Cardiac septum (tissue), 1 donor: ENCODE data around the gene CEP72. TPM values are rescaled to one million over a fixed set of nuclear protein-coding genes. Genes with fewer than 3 reads are reported as not detected.
A peak's percentile ranks its signal among the peaks of the same experiment; 100 is the strongest.
"Not testable (repeated sequence)": the region's sequence is repeated elsewhere in the genome, so short reads cannot be mapped to it uniquely, and the experiment has no call there.

Experiments
- DNase-seq: peaks from one replicate; pipeline ENCODE4 v3.0.0-alpha.2; 2020; ENCODE audit warnings: low spot score
- intact Hi-C: fragments of 100-400 bp; cut with DNase I; formaldehyde crosslinking; loops from one replicate; pipeline ENCODE4 v1.14.0; 2022
- total RNA-seq: library from RNA; stranded (reverse); fragmentation: NEBNext Ultra II Directional; extraction: Animal tissue kit (Norgen Biotek cat#: 25700); gene quantifications from one replicate; pipeline ENCODE4 v1.2.1, GENCODE V29; 2021
- donor health status: DM: no; HTN: no; CAD: no.

Gene CEP72
- total RNA-seq, 1 donor from 2014 or later: 0.86 TPM

DNA sequence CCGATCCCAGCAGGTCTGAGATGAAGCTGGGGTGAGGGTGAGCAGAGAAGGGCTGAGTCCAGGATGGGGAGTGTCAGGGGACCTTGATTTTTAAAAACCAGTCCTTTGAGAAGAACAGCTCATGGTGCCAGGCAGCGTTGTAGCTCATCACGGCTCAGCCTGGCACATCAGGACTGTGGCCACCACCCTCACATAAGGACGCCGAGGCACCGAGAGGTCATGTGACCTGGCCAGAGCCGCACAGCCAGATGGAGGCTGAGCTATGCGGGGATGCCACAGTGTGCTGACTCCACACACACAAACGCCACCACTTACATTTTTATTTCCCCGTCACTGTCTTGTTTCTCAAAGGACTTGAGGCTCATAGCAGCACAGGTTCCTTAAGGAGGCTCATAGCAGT is 32.9 kb upstream of the CEP72 start:
- intact Hi-C loops: no loop called here
- DNase-seq: peak; percentile 31

DNA sequence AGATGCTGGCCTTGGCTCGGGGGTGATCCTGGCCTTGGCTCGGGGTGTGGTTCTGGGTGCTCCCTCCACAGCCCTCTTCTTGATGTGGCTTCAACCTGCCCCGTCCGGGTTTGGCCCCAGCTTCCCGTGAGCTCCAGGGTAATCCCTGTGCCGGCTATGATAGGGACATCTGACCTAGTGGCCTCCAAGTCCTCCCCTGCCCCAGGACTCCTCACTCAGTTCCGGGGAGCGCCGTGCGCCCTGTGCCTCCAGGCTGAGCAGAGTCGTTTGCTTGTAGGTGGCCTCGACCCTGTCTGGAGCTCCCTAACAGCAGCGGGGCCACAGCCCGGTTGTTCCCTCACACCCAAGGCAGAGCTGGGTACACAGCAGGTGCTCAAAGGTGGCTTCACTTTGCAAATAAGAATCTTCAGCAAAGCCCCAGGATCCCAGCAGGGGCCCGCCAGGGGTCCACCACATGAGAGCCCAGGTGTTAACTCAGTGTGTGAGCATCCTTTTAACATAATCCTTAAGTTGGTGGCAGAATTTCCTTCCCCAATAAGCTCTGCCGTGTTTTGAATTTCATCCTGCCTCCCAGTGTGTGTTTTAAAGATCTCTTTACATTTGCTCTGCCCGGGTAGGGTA is 32.3 kb upstream of the CEP72 start:
- peak; percentile 49 for DNase-seq
- intact Hi-C loops: no loop called here

DNA sequence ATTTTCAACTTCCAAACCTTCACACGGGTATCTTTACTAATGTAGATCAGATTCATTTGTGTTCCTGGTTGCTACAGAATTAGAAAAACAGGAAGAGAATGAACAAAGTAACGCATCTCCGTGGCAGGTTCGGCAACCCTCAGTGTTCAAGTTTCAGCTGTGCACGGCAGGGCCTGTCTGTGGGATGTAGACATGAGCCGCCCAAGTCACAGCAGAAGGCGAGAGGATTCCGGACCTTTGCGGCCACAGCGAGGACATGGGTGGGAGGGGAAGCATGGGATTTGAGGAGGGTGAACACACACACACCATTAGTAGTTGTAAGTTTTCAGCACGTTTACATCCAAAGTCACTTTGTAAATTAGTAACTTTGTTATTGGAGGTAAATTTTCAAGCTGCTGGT is 31.7 kb upstream of the CEP72 start:
- peak; percentile 53 for DNase-seq
- intact Hi-C loops: no loop called here

DNA sequence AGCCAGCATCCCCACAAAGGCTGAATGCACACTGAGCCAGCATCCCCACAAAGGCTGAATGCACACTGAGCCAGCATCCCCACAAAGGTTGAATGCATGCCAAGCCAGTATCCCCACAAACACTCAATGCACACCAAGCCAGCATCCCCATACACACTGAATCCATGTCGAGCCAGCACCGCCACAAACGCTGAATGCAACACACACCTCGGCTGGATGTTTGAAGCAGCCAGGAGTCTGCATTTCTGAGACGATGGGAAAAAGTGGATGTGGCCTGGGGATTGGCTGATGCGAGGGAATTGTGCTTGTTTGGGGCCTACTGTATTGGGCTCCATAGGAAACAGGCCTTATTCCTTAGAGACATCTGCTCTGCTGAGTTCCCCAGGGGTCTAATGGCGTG is 30.9 kb upstream of the CEP72 start:
- intact Hi-C loops: no loop called here
- peak; percentile 58 for DNase-seq

DNA sequence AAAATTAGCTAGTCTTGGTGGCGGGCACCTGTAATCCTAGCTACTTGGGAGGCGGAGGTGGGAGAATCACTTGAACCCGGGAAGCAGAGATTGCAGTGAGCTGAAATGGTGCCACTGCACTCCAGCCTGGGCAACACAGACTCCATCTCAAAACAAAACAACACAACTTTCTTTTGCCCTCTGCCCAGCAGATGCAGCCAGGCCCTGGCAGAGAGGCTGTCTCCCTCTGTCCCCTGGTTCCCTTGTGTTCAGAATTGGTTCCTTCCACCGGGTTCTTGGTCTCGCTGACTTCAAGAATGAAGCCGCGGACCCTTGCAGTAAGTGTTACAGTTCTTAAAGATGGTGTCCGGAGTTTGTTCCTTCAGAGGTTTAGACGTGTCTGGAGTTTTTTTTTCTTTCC is 30.2 kb upstream of the CEP72 start:
- DNase-seq: peak; percentile 33
- intact Hi-C loops: no loop called here

DNA sequence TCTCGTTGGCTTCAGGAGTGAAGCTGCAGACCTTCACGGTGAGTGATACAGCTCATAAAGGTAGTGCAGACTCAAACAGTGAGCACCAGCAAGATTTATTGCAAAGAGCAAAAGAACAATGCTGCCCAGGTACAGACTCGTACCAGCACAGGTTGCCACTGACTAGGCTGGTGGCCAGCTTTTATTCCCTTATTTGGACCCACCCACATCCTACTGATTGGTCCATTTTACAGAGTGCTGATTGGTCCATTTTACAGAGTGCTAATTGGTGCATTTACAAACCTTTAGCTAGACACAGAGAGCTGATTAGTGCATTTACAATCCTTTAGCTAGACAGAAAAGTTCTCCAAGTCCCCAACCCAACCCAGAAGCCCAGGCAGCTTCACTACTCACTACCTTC is 29.7 kb upstream of the CEP72 start:
- DNase-seq, intact Hi-C loops: not testable (repeated sequence)

DNA sequence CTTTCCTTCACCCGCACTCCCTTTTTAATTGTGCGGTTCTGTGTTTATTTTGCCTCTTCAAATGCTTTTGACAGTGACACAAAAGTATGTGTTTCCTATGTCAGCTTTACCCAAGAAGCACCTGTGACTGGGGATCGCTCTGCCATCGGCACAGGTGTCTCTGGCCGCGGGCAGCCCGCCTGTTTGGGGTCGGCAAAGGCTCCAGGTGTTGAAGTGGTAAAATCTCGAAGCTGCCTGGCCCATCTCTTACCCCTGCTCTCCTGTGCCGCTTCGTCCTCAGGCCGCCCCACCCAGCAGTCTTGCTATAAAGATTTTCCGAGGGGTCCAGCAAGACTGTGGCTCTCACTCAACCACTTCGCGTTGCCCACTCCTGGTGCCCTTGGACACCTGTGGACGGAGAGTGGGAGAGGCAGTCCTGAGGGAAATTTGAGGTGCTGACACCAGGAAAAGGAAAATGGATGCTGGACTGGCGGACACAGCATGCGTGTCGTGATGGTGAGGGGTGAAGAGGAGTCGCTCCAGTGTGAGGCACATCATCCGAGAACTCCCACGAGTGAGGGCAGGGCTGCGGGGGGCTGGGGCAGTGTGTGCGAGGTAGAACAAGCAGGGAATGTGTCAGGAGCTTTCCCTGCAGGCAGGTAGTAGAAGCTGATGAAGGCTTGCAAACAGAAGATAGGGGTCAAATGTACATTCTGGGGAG is 29.1 kb upstream of the CEP72 start:
- DNase-seq: peak; percentile 33
- intact Hi-C loops: no loop called here

DNA sequence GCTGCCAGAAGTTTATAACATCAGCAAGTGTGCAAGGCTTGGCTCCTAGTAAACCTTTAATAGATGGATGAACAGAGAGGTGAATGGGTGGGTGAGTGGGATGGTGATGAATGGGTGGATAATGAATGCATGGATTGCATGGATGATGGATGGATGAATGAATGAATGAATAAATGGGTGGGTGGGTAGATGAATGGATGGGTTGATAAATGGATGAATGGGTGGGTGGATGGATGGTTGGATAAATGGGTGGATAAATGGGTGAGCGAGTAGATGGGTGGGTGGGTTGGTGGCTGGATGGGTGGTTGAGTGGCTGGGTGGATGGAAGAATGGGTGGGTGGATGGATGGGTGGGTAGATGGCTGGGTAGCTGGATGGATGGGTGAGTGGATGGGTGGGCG is 28.5 kb upstream of the CEP72 start:
- intact Hi-C loops: no loop called here

DNA sequence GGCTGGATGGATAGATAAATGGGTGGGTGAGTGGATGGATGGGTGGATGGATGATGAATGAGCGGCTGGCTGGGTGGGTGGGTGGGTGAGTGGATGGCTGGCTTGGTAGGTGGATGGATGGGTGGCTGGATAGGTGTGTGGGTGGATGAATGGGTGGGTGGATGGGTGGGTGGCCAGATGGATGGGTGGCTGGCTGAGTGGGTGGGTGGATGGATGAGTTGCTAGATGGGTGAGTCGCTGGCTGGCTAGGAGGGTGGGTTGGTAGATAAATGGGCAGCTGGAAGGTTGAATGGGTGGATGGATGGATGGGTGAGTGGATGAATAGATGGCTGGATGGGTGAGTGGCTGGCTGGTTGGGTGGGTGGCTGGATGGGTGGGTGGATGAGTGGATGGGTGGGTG is 27.9 kb upstream of the CEP72 start:
- DNase-seq: peak; percentile 24
- intact Hi-C loops: no loop called here

More for the DNA sequence above, 28.5 kb upstream of the CEP72 start:
- DNase-seq: no peak

DNA sequence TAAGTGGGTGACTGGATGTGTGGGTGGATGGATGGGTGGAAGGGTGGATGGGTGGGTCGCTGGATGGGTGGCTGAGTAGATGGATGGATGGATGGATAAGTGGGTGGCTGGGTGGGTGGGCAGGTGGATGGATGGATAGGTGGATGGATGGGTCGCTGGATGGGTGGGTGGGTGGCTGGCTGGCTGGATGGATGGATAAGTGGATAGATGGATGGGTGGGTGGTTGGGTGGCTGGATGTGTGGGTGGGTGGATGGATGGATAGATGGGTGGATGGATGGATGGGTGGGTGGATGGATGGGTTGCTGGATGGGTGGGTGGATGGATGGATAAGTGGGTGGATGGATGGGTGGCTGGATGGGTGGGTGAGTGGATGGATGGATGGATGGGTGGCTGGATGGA is 27.3 kb upstream of the CEP72 start:
- peak; percentile 50 for DNase-seq
- intact Hi-C loops: no loop called here

DNA sequence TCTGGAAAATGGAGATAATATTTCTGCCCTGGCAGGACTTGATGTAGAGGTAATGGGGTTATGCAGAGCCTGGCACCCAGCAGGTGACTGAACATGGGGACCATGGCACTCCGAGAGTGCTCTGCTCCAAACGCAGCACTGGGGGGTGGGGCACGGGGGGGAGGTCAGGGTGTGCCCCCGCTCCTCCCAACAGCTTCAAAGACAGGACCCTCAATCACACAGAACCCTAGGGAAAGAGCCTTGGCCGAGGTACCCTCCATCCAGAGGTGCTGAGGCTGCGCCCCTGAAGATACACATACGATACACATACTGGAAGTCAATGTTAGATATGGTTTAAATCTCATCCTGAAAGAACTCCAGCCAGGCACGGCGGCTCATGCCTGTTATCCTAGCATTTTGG is 26.6 kb upstream of the CEP72 start:
- intact Hi-C loops: no loop called here
- peak; percentile 49 for DNase-seq

DNA sequence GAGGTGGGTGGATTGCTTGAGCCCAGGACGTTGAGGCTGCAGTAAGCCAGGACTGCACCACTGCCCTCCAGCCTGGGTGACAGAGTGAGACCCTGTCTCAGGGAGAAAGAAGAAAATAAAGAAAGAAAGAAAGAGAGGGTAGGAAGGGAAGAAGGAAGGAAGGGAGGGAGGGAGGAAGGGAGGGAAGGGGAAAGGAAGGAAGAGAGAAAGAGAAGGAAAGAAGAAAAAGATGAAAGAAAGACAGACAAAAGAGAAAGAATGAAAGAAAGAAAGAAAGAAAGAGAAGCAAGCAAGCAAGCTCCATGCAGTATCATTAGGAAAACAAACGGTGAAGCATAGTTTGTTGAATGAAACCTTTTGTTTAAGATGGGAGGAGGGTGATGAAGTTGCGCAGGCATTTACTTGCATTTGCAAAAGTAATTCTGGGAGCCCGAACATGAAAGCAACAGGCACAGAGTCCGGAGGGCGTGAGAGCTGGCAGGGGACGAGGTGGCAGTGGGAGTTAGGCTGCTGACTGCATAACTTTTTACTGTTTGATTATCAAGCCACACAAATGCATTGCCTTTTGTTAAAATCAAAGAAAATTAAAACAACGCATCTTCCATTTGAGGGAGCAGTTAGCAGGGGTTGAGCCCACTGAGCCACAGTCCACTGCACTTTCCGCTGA is 26.0 kb upstream of the CEP72 start:
- peak; percentile 44 for DNase-seq
- intact Hi-C loops: no loop called here

DNA sequence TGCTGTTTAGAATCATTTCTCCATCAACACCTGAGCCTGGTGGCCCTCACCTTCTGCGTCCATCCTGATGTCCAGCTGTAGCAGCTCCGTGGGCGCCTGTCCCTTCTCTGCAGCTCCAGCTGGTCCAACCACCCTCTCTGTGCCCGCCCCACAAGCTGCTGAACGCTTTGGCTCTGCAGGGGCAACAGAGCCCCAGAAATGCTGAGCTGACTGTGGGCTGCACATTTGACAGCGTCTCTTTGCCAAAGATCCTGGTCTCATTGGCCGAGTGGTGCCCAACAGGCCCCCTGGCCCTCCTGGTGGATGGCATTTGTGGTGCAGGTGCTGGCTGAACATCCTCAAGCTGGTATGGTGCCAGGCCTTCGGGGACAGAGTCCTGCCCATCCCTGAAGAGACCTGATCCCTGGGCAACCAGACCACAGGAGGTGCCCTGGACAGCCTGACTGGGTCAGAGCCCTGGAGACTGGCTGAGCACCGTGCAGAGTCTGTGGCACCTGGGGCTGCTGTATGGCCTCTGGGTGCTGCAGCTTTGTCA is 25.3 kb upstream of the CEP72 start:
- intact Hi-C loops: no loop called here
- peak; percentile 54 for DNase-seq

DNA sequence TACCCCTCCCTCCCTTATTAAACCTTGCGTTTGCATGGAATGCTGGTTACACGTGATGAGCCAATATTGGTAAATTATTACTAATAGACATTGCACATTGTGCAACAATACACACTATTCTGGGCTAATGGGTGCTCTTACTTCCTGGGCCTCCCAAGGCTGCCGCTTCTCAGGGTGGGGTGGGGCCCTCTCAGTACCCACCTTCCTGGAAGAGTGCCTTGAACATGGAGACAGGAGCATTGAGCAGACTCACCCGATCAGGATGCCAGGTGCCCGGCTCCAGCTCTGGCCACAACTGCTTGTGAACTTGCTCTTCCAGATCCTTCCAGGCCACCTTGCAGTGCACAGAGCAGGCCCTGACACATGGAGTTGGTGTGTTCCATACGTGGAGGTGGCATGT is 24.7 kb upstream of the CEP72 start:
- DNase-seq: peak; percentile 50
- intact Hi-C loops: no loop called here

DNA sequence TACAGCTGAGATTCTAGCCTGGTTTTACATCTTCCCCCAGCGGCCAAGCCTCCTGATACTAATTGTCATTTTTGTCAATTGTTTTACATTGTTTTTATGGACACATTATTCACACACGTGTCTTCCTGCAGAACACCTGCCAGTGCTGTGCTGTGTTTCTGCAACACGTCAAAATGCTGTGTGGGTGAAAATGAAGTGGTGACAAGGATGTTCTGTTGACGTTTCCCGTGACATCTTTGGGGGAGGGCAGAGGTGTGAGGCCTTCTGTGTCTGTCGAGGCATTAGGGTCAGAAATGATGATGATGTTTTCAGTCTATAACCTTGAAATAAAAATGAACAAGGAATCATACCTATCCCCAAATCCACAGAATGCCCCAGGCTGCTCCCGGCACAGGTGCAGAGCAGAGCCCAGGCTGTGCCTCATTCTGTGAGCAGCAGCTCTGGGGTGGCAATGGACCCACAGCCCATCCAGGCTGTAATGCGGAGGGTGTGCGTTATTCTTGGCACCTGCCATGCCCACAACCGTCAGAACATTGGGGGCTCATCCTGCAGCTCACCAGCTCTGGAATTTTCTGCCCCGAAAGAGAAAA is 23.6 kb upstream of the CEP72 start:
- intact Hi-C loops: no loop called here
- DNase-seq: peak; percentile 33

DNA sequence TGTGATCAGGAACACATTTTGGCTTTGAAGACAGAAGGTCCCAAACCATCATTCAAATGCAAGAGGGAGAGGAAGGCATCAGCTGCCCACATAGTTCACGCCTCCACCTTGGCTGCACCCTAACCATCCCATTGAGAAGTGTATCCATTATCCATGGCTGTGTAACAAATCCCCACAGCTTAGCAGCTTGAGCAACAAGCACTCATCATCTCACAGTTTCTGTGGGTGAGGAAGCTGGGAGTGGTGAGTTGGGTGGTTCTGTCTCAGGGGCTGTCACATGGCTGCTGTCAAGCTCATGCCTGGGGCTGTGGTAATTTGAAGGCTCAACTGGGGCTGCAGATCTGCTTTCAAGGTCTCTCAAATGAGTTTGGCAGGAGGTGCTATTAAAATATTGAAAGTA is 23.0 kb upstream of the CEP72 start:
- no peak for DNase-seq
- intact Hi-C loops: no loop called here

DNA sequence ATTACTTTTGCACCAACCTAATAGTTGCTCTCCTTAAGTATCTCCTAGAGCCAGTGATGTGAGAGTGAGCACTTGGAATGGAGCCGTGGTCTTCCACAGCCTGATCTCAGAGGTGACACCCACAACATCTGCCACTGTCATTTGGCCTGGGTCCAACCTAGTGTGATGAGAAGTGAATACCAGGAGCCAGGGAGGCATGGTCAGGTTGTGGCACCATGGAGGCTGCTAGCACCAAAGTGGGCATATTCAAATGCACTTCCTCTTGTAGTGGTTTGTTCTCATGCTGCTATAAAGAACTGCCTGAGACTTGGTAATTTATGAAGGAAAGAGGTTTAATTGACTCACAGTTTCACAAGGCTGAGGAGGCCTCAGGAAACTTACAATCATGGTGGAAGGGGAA is 22.6 kb upstream of the CEP72 start:
- DNase-seq: peak; percentile 17
- intact Hi-C loops: no loop called here

DNA sequence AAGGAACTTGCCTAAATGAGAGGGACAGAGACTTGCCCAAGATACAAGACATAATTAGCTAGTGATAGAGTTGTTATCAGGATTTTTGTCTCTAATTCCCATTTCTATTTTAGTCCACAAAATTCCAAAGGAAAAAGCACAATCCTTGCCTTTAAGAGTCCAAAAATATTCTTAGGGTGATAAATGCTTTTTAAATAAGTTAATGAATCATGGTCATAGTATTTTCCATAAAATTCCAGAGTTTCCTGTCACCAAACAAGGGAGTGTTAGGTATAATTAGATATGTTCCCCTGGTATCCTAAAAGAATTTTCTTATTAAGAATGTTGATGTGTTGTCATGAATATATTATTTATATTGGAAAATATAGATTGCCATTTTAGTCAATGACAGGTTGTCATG is 21.8 kb upstream of the CEP72 start:
- intact Hi-C loops: no loop called here

DNA sequence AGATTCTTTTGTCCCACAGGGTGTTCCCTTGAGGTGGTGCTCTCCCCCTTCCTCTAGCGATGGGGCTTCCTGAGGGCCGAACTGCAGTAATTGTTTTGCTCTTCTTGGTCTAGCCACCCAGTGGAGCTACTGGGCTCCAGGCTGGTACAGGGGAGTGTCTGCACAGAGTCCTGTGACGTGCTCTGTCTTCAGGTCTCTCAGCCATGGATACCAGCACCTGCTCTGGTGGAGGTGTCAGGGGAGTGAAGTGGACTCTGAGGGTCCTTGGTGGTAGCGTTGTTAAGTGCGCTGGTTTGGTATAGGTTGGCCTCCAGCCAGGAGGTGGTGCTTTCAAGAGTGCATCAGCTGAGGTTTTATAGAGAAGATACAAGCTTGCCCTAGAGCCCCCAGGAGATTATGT is 20.4 kb upstream of the CEP72 start:
- peak; percentile 55 for DNase-seq
- intact Hi-C loops: no loop called here

More for the DNA sequence above, 21.8 kb upstream of the CEP72 start:
- no peak for DNase-seq

DNA sequence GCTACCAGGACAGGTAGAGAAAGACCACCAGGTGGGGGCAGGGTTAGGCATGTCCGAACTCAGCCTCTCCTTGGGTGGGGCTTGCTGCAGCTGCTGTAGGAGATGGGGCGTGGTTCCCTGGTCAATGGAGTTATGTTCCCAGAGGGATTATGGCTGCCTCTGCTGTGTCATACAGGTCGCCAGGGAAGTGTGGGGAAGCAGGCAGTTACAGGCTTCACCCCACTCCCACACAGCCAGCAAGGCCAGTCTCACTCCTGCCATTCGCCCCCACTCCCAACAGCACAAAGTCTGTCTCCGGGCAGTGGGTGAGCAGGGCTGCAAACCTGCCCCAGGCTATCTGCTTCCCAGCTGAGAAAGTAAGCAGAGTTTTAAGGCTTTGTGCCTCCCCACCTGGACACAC is 20.0 kb upstream of the CEP72 start:
- intact Hi-C loops: no loop called here
- peak; percentile 44 for DNase-seq
